Cardiac muscle cell (in vitro differentiated cells and primary cell): ENCODE data around the gene PDCD11. TPM values are rescaled to one million over a fixed set of nuclear protein-coding genes. Genes with fewer than 3 reads are reported as not detected.
A peak's percentile ranks its signal among the peaks of the same experiment; 100 is the strongest.

Source experiments
- DNase-seq, 2 donors: peaks; one replicate each; pipeline versions ENCODE4 v3.0.0 to v3.0.0-alpha.2; 2010 to 2017; ENCODE audit warnings: low read depth in 1 of 2, low spot score in 1 of 2
- H3K27ac ChIP-seq: fragments of 200-600 bp; sonication (generic); 2 replicates; pipeline ENCODE4 v1.5.1; 2016
- H3K27me3 ChIP-seq: fragments of 200-600 bp; sonication (generic); 2 replicates; pipeline ENCODE4 v1.6.0; 2016; ENCODE audit warnings: control low read depth
- H3K36me3 ChIP-seq: fragments of 200-600 bp; sonication (generic); 2 replicates; pipeline ENCODE4 v1.5.1; 2016; ENCODE audit warnings: control low read depth
- H3K4me1 ChIP-seq: fragments of 200-600 bp; sonication (generic); 2 replicates; pipeline ENCODE4 v1.8.1; 2017; ENCODE audit warnings: low read depth, mild to moderate bottlenecking, mixed run types
- H3K4me3 ChIP-seq: fragments of 200-600 bp; sonication (generic); 2 replicates; pipeline ENCODE4 v1.5.1; 2016; ENCODE audit warnings: mild to moderate bottlenecking
- H3K9me3 ChIP-seq: fragments of 200-600 bp; sonication (generic); 2 replicates; pipeline ENCODE4 v1.5.1; 2017; ENCODE audit warnings: low read depth, mild to moderate bottlenecking, control low read depth
- CTCF ChIP-seq: IDR thresholded peaks from 2 replicates; pipeline ENCODE4 v1.5.1; 2012; ENCODE audit warnings: low read depth, mild to moderate bottlenecking, low read length
- polyA plus RNA-seq: library from polyadenylated mRNA; unstranded; fragments of >200 nt; fragmentation: Nextera tagmentation; extraction: Ambion mirVana; gene quantifications from 2 replicates; pipeline ENCODE4 v1.2.1, GENCODE V29; 2016
- total RNA-seq: library from RNA; depleted of rRNA; stranded (reverse); fragments of >200 nt; gene quantifications from 2 replicates; pipeline ENCODE4 v1.2.3, GENCODE V29; 2016

The PDCD11 gene
- total and polyA plus RNA-seq, 2 experiments from 2014 or later: 17.9 to 30.3 TPM

GRCh38 chr10:103465411-103466179, 69.2 kb downstream of the PDCD11 start:
- Histone ChIP-seq H3K36me3 (no peaks in the 10 kb centered on the region), H3K9me3 (no peaks in the 10 kb centered on the region), H3K4me3 (no peak overlapping the region), H3K27ac (no peak overlapping the region), H3K27me3 (no peaks in the 10 kb centered on the region), H3K4me1 (no peaks in the 10 kb centered on the region)
- no peak for TF ChIP-seq CTCF
- no peak for DNase-seq

- peak in 1 of 2 donors; percentile 36 for DNase-seq
- Histone ChIP-seq H3K9me3 (no peaks in the 10 kb centered on the region), H3K4me1 (no peaks in the 10 kb centered on the region), H3K4me3 (no peak overlapping the region), H3K27ac (no peak overlapping the region), H3K27me3 (no peaks in the 10 kb centered on the region), H3K36me3 (no peaks in the 10 kb centered on the region)
- TF ChIP-seq CTCF: no peak
These were observed 70.3 kb downstream of the PDCD11 start for GRCh38 chr10:103466734-103467133.

- DNase-seq: no peak
- Histone ChIP-seq H3K36me3 (no peaks in the 10 kb centered on the region), H3K27ac (no peak overlapping the region), H3K4me3 (no peak overlapping the region), H3K4me1 (no peaks in the 10 kb centered on the region), H3K9me3 (no peaks in the 10 kb centered on the region), H3K27me3 (no peaks in the 10 kb centered on the region)
- no peak for TF ChIP-seq CTCF
These were observed 71.0 kb downstream of the PDCD11 start for GRCh38 chr10:103467406-103467805.

GRCh38 chr10:103469201-103469600, 72.8 kb downstream of the PDCD11 start:
- H3K27ac ChIP-seq: no peak overlapping the region
- DNase-seq: no peak
- TF ChIP-seq CTCF: no peak

GRCh38 chr10:103470761-103471653, 74.6 kb downstream of the PDCD11 start:
- H3K36me3 ChIP-seq: no peaks in the 10 kb centered on the region
- H3K4me1 ChIP-seq: no peaks in the 10 kb centered on the region
- no peak overlapping the region for H3K4me3 ChIP-seq
- H3K27ac ChIP-seq: no peak overlapping the region
- TF ChIP-seq CTCF: no peak
- H3K27me3 ChIP-seq: no peaks in the 10 kb centered on the region
- DNase-seq: peak in 1 of 2 donors; percentile 81
- H3K9me3 ChIP-seq: no peaks in the 10 kb centered on the region

More at GRCh38 chr10:103469201-103469600, 72.8 kb downstream of the PDCD11 start:
- Histone ChIP-seq H3K4me3 (no peak overlapping the region), H3K4me1 (no peaks in the 10 kb centered on the region), H3K36me3 (no peaks in the 10 kb centered on the region), H3K27me3 (no peaks in the 10 kb centered on the region), H3K9me3 (no peaks in the 10 kb centered on the region)
